ENCODE data around the gene NR2E3. TPM values are rescaled to one million over a fixed set of nuclear protein-coding genes. Genes with fewer than 3 reads are reported as not detected.

NR2E3 gene
- total RNA-seq, 1 donor from 2014 or later, result not detected

DNA sequence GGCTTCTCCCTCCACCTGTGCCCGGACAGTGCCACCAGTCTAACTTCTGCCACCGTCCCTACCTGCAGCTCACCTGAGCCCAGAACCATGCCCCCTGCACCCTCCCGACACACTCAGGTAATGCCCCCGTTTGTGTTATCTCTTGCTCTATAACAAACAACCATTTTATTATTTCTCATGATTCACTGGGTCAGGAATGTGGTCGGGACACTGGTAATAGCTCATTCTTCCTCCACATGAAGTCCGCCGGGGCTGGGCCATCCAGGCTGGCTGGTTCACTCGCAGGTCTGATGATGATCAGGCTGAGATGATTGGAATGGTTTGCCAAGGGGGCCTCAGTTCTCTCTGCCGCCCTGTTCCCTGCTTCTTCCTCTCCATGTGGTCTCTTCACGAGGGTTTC lies 20.3 kb upstream of the NR2E3 start:
- intact Hi-C loops (cut with micrococcal nuclease), result no loop called here

DNA sequence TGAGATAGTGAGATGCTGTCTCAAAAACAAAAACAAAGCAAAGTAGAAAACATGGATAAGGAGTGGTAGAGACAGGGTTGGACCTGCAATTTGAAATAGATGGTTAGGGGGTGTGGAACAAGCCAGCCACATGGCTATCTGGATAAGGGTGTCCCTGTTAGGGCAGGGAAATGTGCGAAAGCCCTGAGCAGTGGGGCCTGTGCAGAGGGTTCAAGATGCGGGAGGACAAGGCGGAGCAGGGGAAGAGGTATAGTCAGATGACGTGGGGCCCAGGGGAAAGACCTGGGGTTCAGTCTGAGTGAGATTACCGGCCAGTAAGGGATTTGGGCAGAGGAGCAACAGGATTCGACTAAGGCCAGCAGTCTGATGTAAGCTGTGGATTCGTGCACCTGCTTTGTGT lies 18.4 kb upstream of the NR2E3 start:
- intact Hi-C loops (cut with micrococcal nuclease), result no loop called here

DNA sequence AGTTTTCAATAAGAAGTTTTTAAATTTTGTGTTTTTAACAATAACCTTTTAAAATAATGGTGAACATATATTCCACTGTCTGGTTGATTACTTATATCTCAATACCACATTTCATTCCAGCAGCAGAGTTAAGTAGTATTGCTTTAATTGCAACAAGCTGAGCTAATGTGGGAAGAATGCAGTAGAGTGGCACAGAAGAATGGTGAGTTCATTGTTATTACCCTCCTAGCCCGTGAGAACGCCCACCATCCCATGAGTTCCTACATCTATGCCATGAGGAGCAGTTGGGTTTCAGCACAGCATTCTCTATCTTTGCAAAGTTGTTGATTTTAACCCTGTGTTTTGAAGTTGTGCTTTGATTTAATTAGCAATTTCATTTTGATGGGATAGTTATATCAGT lies 17.8 kb upstream of the NR2E3 start:
- intact Hi-C loops (cut with micrococcal nuclease), result no loop called here

DNA sequence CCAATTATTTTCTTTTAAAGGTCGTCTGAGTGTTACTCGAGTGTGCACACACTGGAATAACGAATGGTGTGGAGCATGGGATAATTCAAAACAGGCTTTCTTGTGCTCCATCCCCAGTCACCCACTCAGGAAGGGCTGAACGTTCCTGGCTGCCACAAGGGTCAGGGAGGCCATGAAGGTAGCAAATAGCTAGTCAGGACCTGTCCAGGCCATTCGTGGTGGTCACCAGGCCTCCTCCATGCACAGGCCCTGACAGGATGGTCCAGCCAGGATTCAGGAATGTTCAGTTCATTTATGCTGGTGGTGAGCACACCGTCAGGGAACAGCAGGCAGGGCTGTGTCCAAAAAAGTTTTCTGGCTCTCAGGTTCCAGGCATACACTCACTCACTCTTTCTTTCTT lies 11.7 kb upstream of the NR2E3 start:
- intact Hi-C loops (cut with micrococcal nuclease), result no loop called here

DNA sequence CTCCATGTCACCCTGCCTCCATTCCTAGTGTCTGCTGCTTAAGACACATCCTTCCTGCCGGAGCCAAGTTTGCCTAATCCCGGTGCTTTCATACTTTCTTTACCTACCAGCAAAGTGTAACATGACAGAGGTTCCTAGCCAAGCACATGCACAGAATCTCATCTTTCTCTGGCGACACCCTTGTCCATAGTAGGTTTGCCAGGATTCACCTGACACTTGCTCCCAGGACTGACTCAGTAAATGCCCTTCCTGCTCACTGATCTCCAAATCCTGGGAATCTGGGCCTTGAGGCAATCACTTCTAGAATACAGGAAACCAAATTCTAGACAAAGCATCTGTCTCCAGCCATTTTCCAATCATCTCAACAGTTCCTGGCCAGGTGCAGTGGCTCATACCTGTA lies 10.2 kb upstream of the NR2E3 start:
- intact Hi-C loops (cut with micrococcal nuclease), result loop anchor here (5.0 kb wide), 1 partner anchor 357 kb away; no protein-coding TSS in a partner anchor

DNA sequence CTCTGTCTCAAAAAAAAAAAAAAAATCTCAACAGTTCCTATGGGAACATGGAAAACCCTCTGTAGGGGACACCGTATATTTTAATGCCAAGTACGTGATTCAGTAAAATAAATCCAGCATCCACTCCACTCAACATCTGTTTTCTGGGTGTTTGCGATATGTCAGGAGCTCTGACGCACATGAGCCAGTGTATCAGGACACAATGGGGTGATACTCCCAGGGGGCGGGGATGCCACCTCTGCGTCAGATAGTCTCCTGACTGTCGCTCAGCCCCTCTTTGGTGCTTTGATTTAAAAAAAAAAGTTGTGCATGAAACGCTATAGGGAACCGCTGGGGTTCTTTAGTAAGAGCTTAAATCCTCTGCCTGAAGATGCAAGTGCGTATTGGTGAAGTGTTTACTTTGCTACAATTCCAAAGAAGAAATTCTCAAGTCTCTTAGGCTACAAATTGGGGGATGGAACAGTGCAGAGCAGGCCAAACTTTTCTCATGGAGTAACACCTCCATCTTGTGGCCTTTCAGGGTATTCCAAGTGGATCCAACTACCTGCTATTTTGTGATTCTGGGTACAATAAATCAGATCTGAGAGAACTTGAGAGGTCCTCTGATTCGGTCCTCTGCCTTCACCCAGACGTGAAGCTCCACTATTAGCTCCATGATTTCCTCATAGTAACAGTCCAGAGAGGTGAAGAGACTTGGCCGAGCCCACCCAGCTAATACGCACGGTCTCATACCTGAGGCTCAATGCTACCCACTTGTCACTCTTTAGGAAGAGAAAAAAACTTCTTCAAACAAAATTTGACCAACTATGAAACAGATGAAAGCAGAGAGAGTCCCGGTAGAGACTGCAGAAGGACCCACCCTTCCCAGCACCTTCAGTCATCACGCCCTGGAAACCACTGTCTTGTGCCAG lies 9.3 kb upstream of the NR2E3 start:
- intact Hi-C loops (cut with micrococcal nuclease), result loop anchor here (5.0 kb wide), 1 partner anchor 356 kb away; no protein-coding TSS in a partner anchor

DNA sequence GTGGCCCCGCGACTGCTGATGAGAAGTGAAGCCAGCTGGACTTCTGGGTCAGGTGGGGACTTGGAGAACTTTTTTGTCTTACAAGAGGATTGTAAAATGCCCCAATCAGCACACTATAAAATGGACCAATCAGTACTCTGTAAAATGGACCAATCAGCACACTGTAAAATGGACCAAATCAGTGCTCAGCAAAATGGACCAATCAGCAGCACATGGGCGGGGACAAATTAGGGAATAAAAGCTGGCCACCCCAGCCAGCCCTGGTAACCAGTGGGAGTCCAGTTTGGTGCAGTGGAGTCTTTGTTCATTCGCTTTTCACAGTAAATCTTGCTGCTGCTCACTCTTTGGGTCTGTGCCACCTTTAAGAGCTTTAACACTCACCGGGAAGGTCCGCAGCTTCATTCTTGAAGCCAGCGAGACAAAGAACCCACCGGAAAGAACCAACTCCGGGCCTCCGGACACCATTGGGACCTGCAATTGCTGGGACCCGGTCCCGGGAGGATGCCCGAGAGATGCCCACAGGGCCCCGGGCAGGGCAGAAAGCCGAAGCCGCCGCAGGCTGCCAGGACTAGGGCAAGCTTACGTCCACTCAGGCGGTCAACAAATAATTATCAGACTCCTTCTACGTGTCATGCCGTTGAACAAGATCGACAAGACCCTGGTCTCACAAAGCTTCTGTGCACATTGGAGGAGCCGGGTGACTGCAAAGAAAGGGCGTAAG lies 8.3 kb upstream of the NR2E3 start:
- intact Hi-C loops (cut with micrococcal nuclease), result loop anchor here (5.0 kb wide), 1 partner anchor 355 kb away; no protein-coding TSS in a partner anchor

DNA sequence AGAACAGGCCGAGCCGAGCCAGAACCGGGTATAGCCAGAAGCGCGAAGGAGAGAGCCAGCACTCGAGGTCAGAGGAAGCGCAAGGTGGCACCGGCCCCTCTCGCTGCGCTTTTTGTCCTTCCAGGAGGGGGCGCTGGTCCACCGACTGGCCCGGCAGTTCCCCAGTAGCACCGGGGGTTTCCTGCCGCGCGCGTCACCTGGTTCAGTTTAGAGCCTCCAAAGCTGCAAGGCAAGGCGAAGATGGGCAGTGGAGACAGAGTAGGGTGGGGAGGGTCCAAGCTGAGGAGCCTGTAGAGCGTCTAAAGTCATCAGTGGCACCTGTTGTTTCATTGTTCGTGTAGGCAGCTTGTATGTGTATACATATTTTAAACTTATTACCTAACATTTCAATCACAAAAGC lies 7.6 kb upstream of the NR2E3 start:
- intact Hi-C loops (cut with micrococcal nuclease), result loop anchor here (5.0 kb wide), 1 partner anchor 355 kb away; no protein-coding TSS in a partner anchor

DNA sequence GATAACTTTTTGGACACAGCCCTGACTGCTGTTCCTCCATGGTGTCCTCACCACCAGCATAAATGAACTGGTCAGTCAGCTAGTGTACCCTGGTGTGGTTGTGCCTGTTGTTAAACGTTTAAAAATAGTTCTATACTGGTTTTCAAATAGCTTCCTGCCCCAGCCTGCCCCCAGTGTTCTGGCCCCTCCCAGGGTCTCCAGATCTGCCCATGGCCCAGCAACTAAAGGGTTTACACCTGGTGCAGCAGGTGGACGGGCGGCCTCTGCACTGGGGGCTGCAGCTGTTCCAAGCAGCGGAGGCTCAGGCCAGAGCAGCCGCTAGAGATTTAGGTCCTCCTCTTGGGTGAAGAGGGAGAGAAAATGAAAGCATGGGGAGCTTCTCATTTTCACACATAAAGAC lies 6.1 kb upstream of the NR2E3 start:
- intact Hi-C loops (cut with micrococcal nuclease), result loop anchor here (5.0 kb wide), 1 partner anchor 353 kb away; no protein-coding TSS in a partner anchor

DNA sequence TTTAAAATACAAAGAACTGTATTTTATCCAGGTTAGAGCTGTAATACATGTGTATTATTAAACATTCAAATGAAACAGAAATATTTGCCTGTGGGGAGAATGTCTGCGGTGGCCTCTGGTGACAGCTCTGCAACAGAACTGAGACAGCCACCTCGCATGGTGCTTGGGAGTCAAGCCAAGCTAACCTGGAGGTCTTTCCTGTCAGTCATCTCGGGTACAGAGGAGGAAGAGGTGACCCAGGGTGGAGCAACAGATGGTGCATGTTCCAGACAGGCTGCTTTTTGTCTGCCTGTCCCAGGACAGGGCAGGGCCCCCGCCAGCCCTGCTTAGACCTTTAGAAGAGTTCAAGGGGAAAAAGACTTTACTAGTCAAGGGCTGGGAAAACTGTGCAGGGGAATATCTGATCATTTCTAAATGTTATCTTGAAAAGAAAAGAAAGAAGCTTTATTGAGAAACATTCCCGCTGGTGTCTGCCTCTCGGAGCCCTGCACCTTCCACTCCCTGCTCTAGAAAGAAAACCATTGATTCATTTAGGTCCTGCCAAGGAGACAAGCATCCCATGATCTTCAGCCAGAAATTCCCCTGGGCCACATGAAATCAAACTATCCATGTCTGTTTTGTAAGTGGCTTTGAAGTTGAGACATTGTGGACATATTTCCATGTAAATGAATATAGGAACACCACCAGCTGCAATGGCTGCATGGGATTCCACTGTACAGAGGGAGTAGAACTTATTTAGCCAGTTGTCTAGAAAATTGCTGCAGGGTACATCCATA lies 5.5 kb upstream of the NR2E3 start:
- intact Hi-C loops (cut with micrococcal nuclease), result loop anchor here (5.0 kb wide), 1 partner anchor 352 kb away; no protein-coding TSS in a partner anchor

DNA sequence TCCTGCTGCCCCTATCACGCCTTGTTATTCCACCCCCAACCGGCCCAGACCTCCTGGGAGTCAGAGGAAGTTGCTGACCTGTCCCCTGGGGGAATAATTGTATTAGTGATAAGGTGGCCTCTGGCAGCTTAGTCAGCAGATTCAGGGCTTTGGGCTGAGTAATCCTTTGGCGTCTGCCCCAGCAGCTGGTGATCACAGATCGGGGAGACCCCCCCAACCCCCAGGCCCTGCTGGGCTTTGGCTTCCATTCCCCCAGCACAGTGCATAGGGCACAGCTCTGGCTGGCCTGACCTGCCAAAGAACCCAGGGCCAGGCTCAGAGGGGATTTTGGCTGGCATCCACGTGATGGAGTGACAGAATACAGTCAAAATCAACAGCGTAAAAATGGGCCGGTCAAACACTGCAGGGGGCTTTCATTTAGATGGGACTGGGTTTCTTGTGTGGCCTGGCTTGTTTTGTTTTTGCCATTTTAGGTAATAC lies 3.9 kb upstream of the NR2E3 start:
- intact Hi-C loops (cut with micrococcal nuclease), result no loop called here

DNA sequence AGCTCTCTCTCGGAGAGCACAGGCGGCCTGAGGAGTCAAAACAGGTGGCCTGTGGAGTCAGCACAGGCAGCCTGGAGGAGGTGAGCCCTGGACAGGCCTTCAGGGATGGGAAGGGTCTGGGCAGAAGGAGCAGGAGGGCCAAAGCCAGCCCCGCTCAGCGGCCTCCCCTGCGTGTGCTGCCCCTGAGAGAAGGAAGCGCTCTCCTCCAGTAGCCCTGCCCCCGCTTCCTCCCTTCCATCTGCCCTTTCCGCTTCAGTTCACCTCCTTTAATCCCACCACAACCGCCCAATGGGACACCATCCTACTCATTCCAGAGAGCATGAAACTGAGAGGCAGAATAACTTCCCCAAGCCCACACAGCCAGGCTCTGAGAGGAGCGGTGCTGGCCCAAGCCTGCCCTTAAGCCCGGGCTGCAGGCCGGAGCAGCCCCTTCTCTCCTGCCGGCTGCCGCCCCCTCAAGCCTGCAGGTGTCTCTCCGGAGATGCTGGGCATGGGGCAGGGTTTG lies 3.2 kb upstream of the NR2E3 start:
- intact Hi-C loops (cut with micrococcal nuclease), result no loop called here

DNA sequence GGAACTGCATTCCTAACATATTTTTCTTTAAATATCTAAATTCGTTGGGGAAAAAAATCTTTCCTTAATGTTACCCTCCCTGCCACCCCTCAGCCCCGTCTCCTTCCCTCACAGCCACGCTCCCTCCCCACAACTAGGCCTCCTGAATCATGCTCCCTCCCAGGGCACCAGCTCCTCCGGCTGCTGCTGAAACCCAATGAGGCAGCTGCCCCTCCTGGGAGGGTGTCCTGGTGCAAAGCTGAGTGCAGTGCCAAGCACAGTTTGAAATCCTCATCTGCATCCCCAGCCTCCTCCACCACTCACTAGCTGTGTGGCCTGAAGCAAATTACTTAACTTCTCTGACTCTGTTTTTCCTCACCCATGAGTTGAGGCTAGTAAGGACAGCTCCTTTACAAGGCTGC lies 2.7 kb upstream of the NR2E3 start:
- intact Hi-C loops (cut with micrococcal nuclease), result no loop called here

DNA sequence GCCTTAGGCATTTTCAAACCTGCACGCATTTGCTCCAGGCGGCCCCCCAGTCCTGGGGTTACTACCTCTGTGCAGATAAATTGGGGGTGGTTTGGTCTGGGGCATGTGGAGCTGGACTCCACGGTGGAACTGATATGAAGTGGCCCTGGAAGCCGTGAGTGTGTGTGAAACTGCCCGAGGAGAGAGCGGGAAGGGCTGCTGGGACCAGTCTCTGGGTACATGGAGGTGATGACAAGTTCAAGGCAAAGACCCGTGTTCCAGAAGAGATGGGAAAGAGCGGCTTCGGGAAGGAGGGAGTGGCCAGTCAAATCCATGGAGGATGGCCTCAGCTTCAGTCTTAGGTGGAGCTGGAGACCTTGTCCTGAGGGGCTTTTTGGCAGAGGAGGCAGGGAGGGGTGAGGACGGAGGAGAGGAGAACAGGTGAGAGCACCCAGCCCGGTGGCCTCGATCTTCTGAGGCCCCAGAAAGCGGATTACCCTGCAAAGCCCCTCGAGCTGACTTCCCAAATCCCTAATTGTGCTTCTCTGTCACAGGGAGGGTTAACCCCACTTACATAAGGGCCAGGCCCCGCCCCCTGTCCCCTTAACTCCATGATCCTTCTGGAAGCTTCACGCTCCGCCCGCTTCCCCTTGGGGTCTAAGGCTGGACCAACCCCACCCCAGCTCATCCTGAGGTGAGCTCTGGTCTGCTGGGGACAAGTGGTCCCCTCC lies 1.9 kb upstream of the NR2E3 start:
- intact Hi-C loops (cut with micrococcal nuclease), result no loop called here

DNA sequence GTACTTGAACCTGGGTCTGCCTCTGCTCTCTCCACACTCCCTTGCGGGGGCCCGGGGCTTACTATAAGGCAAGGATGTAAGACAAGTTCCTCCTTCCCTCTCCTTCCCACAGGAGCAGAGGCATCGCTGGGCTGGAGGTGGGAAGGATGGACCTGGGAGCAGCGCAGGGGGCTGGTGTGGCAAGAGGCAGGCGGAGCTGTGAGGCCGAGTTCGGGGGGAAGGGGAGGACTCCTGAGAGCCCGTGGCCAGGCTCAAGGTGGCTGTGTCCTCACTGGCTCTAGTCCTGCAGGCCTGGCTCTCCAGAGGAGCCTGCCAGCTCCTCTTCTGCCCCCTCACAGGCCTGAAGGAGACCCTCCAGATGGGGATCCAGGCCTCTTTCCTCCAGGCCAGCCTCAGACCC lies 1.0 kb upstream of the NR2E3 start:
- intact Hi-C loops (cut with micrococcal nuclease), result no loop called here

DNA sequence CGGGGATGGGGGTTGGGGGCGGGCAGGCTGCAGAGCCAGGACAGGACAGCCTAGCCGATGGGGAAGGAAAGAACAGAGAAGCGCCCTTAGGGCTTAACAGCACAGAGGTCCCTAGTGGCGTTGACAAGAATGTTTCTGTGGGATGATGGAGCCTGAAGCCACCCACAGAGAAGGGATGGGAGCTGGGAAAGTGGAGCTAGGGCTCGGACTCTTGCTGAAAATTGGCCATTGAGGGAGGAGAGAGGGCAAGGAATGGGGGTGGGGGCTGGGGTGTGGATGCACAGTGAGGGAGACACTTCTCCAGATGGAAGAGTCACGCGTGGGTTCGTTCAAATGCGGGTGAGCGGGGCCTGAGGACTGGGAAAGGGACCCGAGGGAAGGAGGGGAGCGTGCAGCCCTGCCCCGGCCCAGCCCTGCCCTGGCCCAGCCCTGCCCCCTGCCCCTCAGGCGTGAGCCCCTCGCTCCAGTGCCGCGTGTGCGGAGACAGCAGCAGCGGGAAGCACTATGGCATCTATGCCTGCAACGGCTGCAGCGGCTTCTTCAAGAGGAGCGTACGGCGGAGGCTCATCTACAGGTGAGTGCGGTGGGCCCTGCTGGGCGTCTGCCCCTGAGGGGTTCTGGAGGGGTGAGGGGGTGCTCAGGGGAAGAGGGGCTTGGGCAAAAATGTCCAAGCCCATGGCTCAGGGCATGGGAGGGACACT lies 832 bp downstream of the NR2E3 start:
- intact Hi-C loops (cut with micrococcal nuclease), result no loop called here

DNA sequence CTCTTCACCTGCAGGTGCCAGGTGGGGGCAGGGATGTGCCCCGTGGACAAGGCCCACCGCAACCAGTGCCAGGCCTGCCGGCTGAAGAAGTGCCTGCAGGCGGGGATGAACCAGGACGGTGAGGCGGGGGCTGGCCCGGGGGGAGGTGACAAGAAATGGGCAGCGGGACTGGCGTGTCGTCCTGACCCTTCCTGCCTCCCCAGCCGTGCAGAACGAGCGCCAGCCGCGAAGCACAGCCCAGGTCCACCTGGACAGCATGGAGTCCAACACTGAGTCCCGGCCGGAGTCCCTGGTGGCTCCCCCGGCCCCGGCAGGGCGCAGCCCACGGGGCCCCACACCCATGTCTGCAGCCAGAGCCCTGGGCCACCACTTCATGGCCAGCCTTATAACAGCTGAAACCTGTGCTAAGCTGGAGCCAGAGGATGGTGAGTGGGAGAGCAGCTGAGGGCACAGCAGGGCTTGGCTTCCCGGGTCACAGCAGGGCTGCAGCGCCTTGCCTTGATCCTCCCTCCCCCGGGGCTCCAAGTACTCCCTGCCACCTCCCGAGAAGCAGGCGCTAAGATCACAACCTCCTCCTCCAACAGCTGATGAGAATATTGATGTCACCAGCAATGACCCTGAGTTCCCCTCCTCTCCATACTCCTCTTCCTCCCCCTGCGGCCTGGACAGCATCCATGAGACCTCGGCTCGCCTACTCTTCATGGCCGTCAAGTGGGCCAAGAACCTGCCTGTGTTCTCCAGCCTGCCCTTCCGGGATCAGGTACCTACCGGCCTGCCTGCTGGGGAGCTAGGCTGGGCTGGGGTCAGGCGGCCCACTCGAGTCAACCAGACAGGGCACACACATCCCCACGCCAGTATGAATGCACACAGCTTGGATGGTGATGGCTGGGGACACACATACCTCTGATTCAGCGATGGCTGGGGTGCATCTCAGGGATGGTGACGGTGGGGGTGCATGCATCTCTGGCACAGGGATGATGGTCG lies 1.7 kb downstream of the NR2E3 start:
- intact Hi-C loops (cut with micrococcal nuclease), result no loop called here

DNA sequence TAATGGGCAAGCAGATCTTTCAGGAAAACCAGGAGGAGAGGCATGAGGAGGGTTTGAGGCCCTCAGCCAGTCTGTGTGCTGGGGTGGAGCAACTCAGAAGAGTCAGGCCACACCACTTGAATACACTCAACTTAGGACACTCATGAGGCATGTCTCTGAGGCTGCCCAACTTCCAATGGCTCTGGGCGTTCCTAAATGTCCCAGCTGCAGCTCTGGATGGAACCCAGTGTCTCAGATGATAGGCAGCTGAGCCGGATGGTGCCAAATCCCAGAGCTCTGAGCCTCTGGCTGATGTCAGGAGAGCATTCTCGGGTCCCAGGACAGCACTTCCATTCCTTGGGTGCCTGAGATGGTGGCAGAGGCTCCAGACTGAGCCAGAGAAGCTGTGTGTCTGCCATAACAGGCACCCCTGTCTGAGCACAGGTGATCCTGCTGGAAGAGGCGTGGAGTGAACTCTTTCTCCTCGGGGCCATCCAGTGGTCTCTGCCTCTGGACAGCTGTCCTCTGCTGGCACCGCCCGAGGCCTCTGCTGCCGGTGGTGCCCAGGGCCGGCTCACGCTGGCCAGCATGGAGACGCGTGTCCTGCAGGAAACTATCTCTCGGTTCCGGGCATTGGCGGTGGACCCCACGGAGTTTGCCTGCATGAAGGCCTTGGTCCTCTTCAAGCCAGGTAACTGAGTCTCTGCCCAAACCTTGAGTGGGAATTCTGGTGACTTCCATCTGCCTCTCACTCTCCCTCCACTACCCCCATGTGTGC lies 2.8 kb downstream of the NR2E3 start:
- intact Hi-C loops (cut with micrococcal nuclease), result no loop called here

Data from T-helper 2 cell treated with Interferon-gamma antibody and Interleukin-4, amounts not matched to agents 100 ng/mL and 5 ng/mL, for 36 hours (primary cell).